ENCODE results near the gene DCLK3. TPM values are rescaled to one million over a fixed set of nuclear protein-coding genes. Genes with fewer than 3 reads are reported as not detected.

Gene DCLK3
- total and polyA plus RNA-seq, 2 of the 13 experiments (the other 11 are each of a cell fraction or from before 2014, with no cell fraction given), result not detected

- POLR2A ChIA-PET, result no interaction called here
These were observed 77.8 kb downstream of the DCLK3 start for GRCh38 chr3:36686516-36686915.

More at GRCh38 chr3:36686516-36686915, 77.8 kb downstream of the DCLK3 start:
- Histone ChIP-seq H3K9ac (ENCODE audit: insufficient read depth, low read depth, low read length) (no peak overlapping the region), H4K20me1 (ENCODE audit: insufficient read depth, low read length) (no peaks in the 10 kb centered on the region), H3K4me3 (replicated peaks in 1 of 3; ENCODE audit: insufficient read depth in 1 of 3, low read depth in 2 of 3, low read length in 3 of 3) (no peak overlapping the region), H3K4me1 (ENCODE audit: insufficient read depth, low read length) (no peaks in the 10 kb centered on the region), H3K27ac (ENCODE audit: extremely low read length, insufficient read depth, low read length) (no peak overlapping the region), H3K9me3 (ENCODE audit: low read length) (no peaks in the 10 kb centered on the region), H3K27me3 (ENCODE audit: control insufficient read depth in 1 of 2, insufficient read depth in 2 of 2, low read length in 2 of 2) (no peaks in the 10 kb centered on the region; a peak in 1 of 5 replicates), H3K79me2 (ENCODE audit: insufficient read depth, low read length) (no peaks in the 10 kb centered on the region), H3K4me2 (ENCODE audit: low read depth, low read length) (no peak overlapping the region), H3K36me3 (replicated peaks in 1 of 2; ENCODE audit: control insufficient read depth in 1 of 2, insufficient read depth in 2 of 2, low read length in 2 of 2) (no peaks in the 10 kb centered on the region), H2AFZ (ENCODE audit: low read length) (no peak overlapping the region)
- CTCF ChIA-PET (ENCODE audit: low intra/inter-chr PET ratio, low total read pairs), result no interaction called here
- ATAC-seq (no peak), FAIRE-seq (no peak), DNase-seq (ENCODE audit: low spot score) (no peak)
- BruUV-seq (replicated peaks), result no TSS peak
- in situ Hi-C loops (cut with HindIII; ENCODE audit: extremely low pct_ligation_motif_present, low pct_unique_long_range_greater_than_20kb) (no loop called here), intact Hi-C loops (cut with micrococcal nuclease; ENCODE audit: unreplicated experiment) (no loop called here)
- no peak for TF ChIP-seq RCOR2 (CRISPR knock-in tag; IDR thresholded peaks at IDR 0.05)
- TF ChIP-seq MAZ (IDR thresholded peaks at IDR 0.05; ENCODE audit: borderline replicate concordance, low read depth, low read length), result no peak
- no peak for TF ChIP-seq MAZ (CRISPR knock-in tag; IDR thresholded peaks at IDR 0.05; ENCODE audit: low read depth)
- TF ChIP-seq ZNF329 (CRISPR knock-in tag; IDR thresholded peaks at IDR 0.05; ENCODE audit: low read depth), result no peak
- TF ChIP-seq NFIB (CRISPR knock-in tag; IDR thresholded peaks at IDR 0.05; ENCODE audit: borderline replicate concordance), result no peak
- no peak for TF ChIP-seq LBX2 (CRISPR knock-in tag; IDR thresholded peaks at IDR 0.05; ENCODE audit: borderline replicate concordance)
- no peak for TF ChIP-seq SALL1 (CRISPR knock-in tag; IDR thresholded peaks at IDR 0.05)
- no peak for TF ChIP-seq HDAC2 (CRISPR knock-in tag; IDR thresholded peaks at IDR 0.05)
- no peak for TF ChIP-seq ZNF280D (CRISPR knock-in tag; IDR thresholded peaks at IDR 0.05)
- TF ChIP-seq MIXL1 (CRISPR knock-in tag; IDR thresholded peaks at IDR 0.05), result no peak
- TF ChIP-seq ZFP1 (CRISPR knock-in tag; IDR thresholded peaks at IDR 0.05), result no peak
- no peak for TF ChIP-seq HNRNPK (IDR thresholded peaks at IDR 0.05; ENCODE audit: low read depth, low read length, poor library complexity, severe bottlenecking)
- no peak for TF ChIP-seq ZNF724P (CRISPR knock-in tag; IDR thresholded peaks at IDR 0.05; ENCODE audit: borderline replicate concordance)
- no peak for TF ChIP-seq ZSCAN20 (CRISPR knock-in tag; IDR thresholded peaks at IDR 0.05; ENCODE audit: borderline replicate concordance)
- TF ChIP-seq NRL (CRISPR knock-in tag; IDR thresholded peaks at IDR 0.05; ENCODE audit: borderline replicate concordance), result no peak
- TF ChIP-seq DDIT3 (CRISPR knock-in tag; IDR thresholded peaks at IDR 0.05), result no peak
